Body of pancreas (tissue), 4 donors: ENCODE data around the gene TTYH1. TPM values are rescaled to one million over a fixed set of nuclear protein-coding genes. Genes with fewer than 3 reads are reported as not detected.
"Not testable (repeated sequence)": the region's sequence is repeated elsewhere in the genome, so short reads cannot be mapped to it uniquely, and the experiment has no call there.

Experiments used
- ATAC-seq: fragments of 150-250 bp; one replicate; pipeline ENCODE4 v1.9.1; 2016
- DNase-seq, 4 donors: peaks; one replicate each; pipeline ENCODE4 v3.0.0-alpha.2; 2019
- H3K27ac ChIP-seq, 4 donors: fragments of 200-600 bp; sonication (generic); 1 replicate in 3 of 4; 2 replicates in 1 of 4; pipeline versions ENCODE4 v1.5.1 to v1.6.1; 2016 to 2019; ENCODE audit warnings: mild to moderate bottlenecking in 1 of 4, mixed read lengths in 1 of 4, moderate library complexity in 1 of 4
- H3K27me3 ChIP-seq, 2 donors: fragments of 200-600 bp; sonication (generic); one replicate each; pipeline ENCODE4 v1.6.0; 2016; ENCODE audit warnings: mild to moderate bottlenecking in 1 of 2
- H3K36me3 ChIP-seq, 2 donors: fragments of 200-600 bp; sonication (generic); replicated peaks in 1 of 2; 2 replicates each; pipeline ENCODE4 v1.5.1; 2016; ENCODE audit warnings: low read depth in 2 of 2; ENCODE audit not compliant: insufficient read depth in 1 of 2
- H3K4me1 ChIP-seq: fragments of 200-600 bp; sonication (generic); one replicate; pipeline ENCODE4 v1.6.0; 2016
- H3K4me3 ChIP-seq, 2 donors: fragments of 200-600 bp; sonication (generic); 1 replicate in 1 of 2; 2 replicates in 1 of 2; pipeline ENCODE4 v1.5.1; 2016 to 2019
- H3K9me3 ChIP-seq, 3 donors: fragments of 200-600 bp; sonication (generic); 1 replicate in 2 of 3; 2 replicates in 1 of 3; pipeline ENCODE4 v1.5.1; 2016
- CTCF ChIP-seq, 7 experiments: fragments of 450-650 bp in 4 of 7; fragments of 200-600 bp in 3 of 7; sonication (generic) in 3 of 7; IDR thresholded peaks; one replicate each; pipeline ENCODE4 v1.5.1; 2016 to 2019; ENCODE audit warnings: antibody characterized with exemption in 7 of 7
- POLR2A ChIP-seq, 3 donors: fragments of 450-650 bp; IDR thresholded peaks; one replicate each; pipeline ENCODE4 v1.6.1; 2016; ENCODE audit warnings: antibody characterized with exemption in 3 of 3, mild to moderate bottlenecking in 2 of 3
- WGBS, 2 donors: methylation state at CpG; one replicate each; pipeline ENCODE4 v1.1.5; 2017; 5-methylcytosine and 5-hydroxymethylcytosine counted together
- intact Hi-C: fragments of 100-400 bp; cut with DNase I; formaldehyde crosslinking; loops from one replicate; pipeline ENCODE4 v1.15.1; 2023
- total RNA-seq, 2 donors: library from RNA; depleted of rRNA; stranded (reverse); fragments of >200 nt; gene quantifications; one replicate each; pipeline ENCODE4 v1.1.0, GENCODE V29; 2016

TTYH1 gene
- total RNA-seq, result 10 to 100 TPM; 20.5 to 88.7 TPM

DNA sequence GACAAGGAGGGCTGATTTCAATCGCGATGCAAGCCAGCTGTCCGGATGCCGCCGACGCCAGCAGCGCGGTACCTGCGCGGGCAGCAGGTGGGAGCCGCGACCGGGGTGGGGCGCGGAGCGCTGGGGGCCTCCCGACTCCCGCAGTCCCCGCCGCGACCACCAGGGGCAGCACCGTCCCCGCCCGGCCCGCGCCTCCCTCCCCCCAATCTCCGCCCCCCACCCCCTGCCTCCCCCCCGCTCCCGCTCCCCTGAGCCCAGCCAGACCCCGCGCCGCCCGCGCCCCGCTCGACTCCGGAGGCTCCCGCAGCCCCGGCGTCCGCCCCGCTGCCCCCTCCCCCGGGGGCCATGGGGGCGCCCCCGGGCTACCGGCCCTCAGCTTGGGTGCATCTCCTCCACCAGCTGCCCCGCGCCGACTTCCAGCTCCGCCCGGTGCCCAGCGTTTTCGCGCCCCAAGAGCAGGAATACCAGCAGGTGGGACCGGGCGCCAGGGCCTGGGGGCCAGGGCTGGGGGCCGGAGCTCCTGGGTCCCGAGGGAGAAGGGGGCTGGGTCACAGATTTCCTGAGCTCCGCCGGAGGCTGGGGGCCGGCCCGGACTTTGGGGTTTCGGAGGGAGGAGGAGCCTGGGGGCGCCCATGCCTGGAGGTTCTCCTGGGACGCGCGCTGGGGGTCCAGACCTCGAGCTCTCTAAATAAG, at the start of gene TTYH1:
Gene TTYH1 (plus strand): TSS at position 257 of the 693 bp plus-strand sequence. CDS start 89 bp downstream, at position 346.
- no peaks in the 10 kb centered on the region for H3K36me3 ChIP-seq
- TF ChIP-seq CTCF (IDR thresholded peaks at IDR 0.05) (peak in 6 of 7 experiments; percentile 11 to 47 (median 40)), POLR2A (IDR thresholded peaks at IDR 0.05) (no peak)
- intact Hi-C loops, result no loop called here
- peaks cover 0 to 14% of the 10 kb centered on the region in 2 donors for H3K27me3 ChIP-seq
- H3K4me3 ChIP-seq, result no peak within 1 kb of the TSS
- peak; percentile 49 for ATAC-seq
- DNase-seq, result peak in 1 of 4 donors; percentile 46
- no peaks in the 10 kb centered on the region for H3K9me3 ChIP-seq
- H3K4me1 ChIP-seq, result peaks cover 20% of the 10 kb centered on the region
- 0 to 2% methylated on average over 1 to 40 of the region's 68 CpGs for WGBS, 2 donors
- peak within 1 kb of the TSS in 3 of 4 donors; percentile 41 to 80 (median 77) for H3K27ac ChIP-seq

- peak overlapping the region in 1 of 4 donors; percentile 74 for H3K27ac ChIP-seq
- H3K36me3 ChIP-seq, intact Hi-C loops, H3K9me3 ChIP-seq, H3K27me3 ChIP-seq, ATAC-seq, DNase-seq, H3K4me3 ChIP-seq, H3K4me1 ChIP-seq: not testable (repeated sequence)
- 63 to 77% methylated on average over 13 of the region's 13 CpGs for WGBS, 2 donors
Measured at GRCh38 chr19:54365798-54366197, 49.5 kb upstream of the TTYH1 start.

- Histone ChIP-seq H3K36me3 (no peaks in the 10 kb centered on the region), H3K27me3 (no peaks in the 10 kb centered on the region), H3K4me3 (no peak overlapping the region), H3K27ac (no peak overlapping the region), H3K9me3 (no peaks in the 10 kb centered on the region), H3K4me1 (no peaks in the 10 kb centered on the region)
- DNase-seq (no peak), ATAC-seq (no peak)
- intact Hi-C loops, result no loop called here
- TF ChIP-seq CTCF (IDR thresholded peaks at IDR 0.05) (no peak), POLR2A (IDR thresholded peaks at IDR 0.05) (no peak)
- WGBS, 2 donors, result 33 to 45% methylated on average over 6 of the region's 6 CpGs
Measured at GRCh38 chr19:54366811-54367210, 48.5 kb upstream of the TTYH1 start.

GRCh38 chr19:54369082-54369687, 46.1 kb upstream of the TTYH1 start:
- Histone ChIP-seq H3K9me3 (no peaks in the 10 kb centered on the region), H3K4me3 (no peak overlapping the region), H3K36me3 (no peaks in the 10 kb centered on the region), H3K27ac (peak overlapping the region in 1 of 4 donors; percentile 58), H3K27me3 (no peaks in the 10 kb centered on the region), H3K4me1 (no peaks in the 10 kb centered on the region)
- DNase-seq (no peak), ATAC-seq (no peak)
- WGBS, 2 donors, result 15 to 28% methylated on average over 8 of the region's 8 CpGs
- intact Hi-C loops, result no loop called here
- TF ChIP-seq POLR2A (IDR thresholded peaks at IDR 0.05), result no peak
- no peak for TF ChIP-seq CTCF (IDR thresholded peaks at IDR 0.05)

- H3K9me3 ChIP-seq, ATAC-seq, H3K4me1 ChIP-seq, DNase-seq, H3K4me3 ChIP-seq, intact Hi-C loops, H3K36me3 ChIP-seq, H3K27me3 ChIP-seq: not testable (repeated sequence)
- WGBS, 2 donors, result 42 to 48% methylated on average over 12 to 14 of the region's 19 CpGs
- H3K27ac ChIP-seq, result peak overlapping the region in 1 of 4 donors; percentile 58
Measured at GRCh38 chr19:54369688-54370433, 45.4 kb upstream of the TTYH1 start.

GRCh38 chr19:54370434-54370796, 44.8 kb upstream of the TTYH1 start:
- intact Hi-C loops, ATAC-seq: not testable (repeated sequence)

DNA sequence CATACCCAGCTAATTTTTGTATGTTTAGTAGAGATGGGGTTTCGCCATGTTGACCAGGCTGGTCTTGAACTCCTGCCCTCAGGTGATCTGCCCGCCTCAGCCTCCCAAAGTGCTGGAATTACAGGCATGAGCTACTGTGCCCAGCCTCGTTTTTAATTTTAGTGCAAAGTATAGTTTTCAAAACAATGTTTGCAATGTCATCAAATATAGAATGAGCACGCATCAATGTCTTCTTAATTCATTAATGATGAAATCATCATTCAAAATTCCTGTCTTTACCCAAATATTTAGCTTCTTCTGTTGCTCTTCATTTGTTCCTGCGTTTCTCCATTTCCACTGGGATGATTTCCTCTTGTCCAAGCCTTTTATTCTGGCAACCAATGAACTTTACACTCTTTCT, 43.8 kb upstream of the TTYH1 start:
- H3K36me3 ChIP-seq, ATAC-seq, H3K9me3 ChIP-seq, H3K4me3 ChIP-seq, intact Hi-C loops, DNase-seq, H3K4me1 ChIP-seq, H3K27me3 ChIP-seq: not testable (repeated sequence)
- H3K27ac ChIP-seq, result peak overlapping the region in 1 of 4 donors; percentile 66
- WGBS, 2 donors, result 48 to 72% methylated on average over 5 of the region's 5 CpGs

More at GRCh38 chr19:54370434-54370796, 44.8 kb upstream of the TTYH1 start:
- WGBS, 2 donors, result 45 to 53% methylated on average over 7 of the region's 10 CpGs
- not testable (repeated sequence) for H3K27me3 ChIP-seq, H3K4me1 ChIP-seq, H3K9me3 ChIP-seq, DNase-seq, H3K36me3 ChIP-seq, H3K4me3 ChIP-seq
- H3K27ac ChIP-seq, result peak overlapping the region in 1 of 4 donors; percentile 25
